Measurements from ENCODE around the gene TRPM8. TPM values are rescaled to one million over a fixed set of nuclear protein-coding genes. Genes with fewer than 3 reads are reported as not detected.

TRPM8 gene
- total RNA-seq, 1 donor from 2014 or later: not detected

DNA sequence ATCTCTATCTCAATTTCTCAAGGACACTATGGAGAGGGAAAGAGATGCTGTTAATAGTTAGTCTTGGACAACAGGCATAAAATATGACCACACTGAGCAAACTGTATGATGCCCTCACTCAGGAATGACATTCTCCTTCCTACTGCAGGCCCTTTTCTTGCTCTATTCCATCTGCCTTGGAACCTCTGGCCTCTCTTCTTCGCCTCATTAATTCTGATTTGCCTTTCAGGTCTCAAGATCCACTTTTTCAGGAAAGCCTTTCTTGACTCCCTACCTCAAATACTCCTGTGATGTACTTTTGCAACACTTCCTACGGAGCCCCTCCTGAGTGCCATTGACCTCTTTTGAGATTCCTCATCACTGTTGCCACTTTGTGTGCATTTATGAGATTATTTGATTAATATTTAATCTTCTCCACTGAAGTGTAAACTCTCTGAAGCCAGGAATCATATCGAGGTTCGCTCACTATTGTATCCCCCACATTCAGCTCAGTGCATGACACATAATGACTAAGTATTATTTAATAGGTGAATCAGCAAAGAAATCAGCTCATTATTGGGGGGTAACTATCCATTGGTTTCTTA lies 112.1 kb downstream of the TRPM8 start:
- Histone ChIP-seq H3K27me3 (no peaks in the 10 kb centered on the region), H3K4me1 (peaks cover 9% of the 10 kb centered on the region), H3K9me3 (no peaks in the 10 kb centered on the region), H3K27ac (no peak overlapping the region), H3K36me3 (no peaks in the 10 kb centered on the region), H3K4me3 (no peak overlapping the region)
- intact Hi-C loops (cut with DNase I): no loop called here
- TF ChIP-seq, protein P1, sequence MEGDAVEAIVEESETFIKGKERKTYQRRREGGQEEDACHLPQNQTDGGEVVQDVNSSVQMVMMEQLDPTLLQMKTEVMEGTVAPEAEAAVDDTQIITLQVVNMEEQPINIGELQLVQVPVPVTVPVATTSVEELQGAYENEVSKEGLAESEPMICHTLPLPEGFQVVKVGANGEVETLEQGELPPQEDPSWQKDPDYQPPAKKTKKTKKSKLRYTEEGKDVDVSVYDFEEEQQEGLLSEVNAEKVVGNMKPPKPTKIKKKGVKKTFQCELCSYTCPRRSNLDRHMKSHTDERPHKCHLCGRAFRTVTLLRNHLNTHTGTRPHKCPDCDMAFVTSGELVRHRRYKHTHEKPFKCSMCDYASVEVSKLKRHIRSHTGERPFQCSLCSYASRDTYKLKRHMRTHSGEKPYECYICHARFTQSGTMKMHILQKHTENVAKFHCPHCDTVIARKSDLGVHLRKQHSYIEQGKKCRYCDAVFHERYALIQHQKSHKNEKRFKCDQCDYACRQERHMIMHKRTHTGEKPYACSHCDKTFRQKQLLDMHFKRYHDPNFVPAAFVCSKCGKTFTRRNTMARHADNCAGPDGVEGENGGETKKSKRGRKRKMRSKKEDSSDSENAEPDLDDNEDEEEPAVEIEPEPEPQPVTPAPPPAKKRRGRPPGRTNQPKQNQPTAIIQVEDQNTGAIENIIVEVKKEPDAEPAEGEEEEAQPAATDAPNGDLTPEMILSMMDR (IDR thresholded peaks at IDR 0.05): no peak
- no peak for ATAC-seq
- no peak for DNase-seq

GRCh38 chr2:234031207-234031606 lies 114.0 kb downstream of the TRPM8 start:
- intact Hi-C loops (cut with DNase I): no loop called here
- H3K4me1 ChIP-seq: peaks cover 2% of the 10 kb centered on the region
- no peaks in the 10 kb centered on the region for H3K27me3 ChIP-seq
- no peaks in the 10 kb centered on the region for H3K9me3 ChIP-seq
- H3K4me3 ChIP-seq: no peak overlapping the region
- H3K36me3 ChIP-seq: no peaks in the 10 kb centered on the region
- no peak for ATAC-seq
- DNase-seq: no peak
- H3K27ac ChIP-seq: no peak overlapping the region
- TF ChIP-seq, protein P1 (IDR thresholded peaks at IDR 0.05): no peak

GRCh38 chr2:234032279-234032856 lies 115.2 kb downstream of the TRPM8 start:
- ATAC-seq (peak; percentile 43), DNase-seq (no peak)
- no peak overlapping the region for H3K27ac ChIP-seq
- intact Hi-C loops (cut with DNase I): no loop called here
- no peak overlapping the region for H3K4me3 ChIP-seq
- no peaks in the 10 kb centered on the region for H3K4me1 ChIP-seq
- H3K9me3 ChIP-seq: no peaks in the 10 kb centered on the region
- no peaks in the 10 kb centered on the region for H3K27me3 ChIP-seq
- TF ChIP-seq, protein P1 (IDR thresholded peaks at IDR 0.05): no peak
- no peaks in the 10 kb centered on the region for H3K36me3 ChIP-seq

DNA sequence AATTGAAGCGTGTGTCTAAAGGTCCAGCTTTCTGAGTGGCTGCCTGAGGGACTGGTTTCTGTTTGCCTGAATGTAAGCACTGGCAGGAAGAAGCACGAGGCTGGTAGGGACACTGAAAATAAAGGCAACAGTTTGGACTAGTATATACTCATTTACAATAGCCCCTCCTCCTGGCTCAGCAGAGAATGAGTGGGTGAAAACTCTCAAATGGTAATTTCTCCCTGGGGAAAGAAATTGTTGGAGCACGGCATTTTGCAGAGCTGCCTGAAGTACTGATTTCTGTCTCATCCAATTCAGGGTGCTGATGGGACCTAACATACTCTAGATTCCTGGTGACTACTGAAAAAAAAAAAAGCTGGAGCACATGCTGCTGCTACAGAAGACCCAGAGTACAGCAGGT lies 116.0 kb downstream of the TRPM8 start:
- H3K4me1 ChIP-seq: no peaks in the 10 kb centered on the region
- TF ChIP-seq, protein P1 (IDR thresholded peaks at IDR 0.05): no peak
- intact Hi-C loops (cut with DNase I): no loop called here
- H3K27me3 ChIP-seq: no peaks in the 10 kb centered on the region
- no peak for DNase-seq
- no peak overlapping the region for H3K4me3 ChIP-seq
- no peaks in the 10 kb centered on the region for H3K9me3 ChIP-seq
- H3K36me3 ChIP-seq: no peaks in the 10 kb centered on the region
- no peak overlapping the region for H3K27ac ChIP-seq
- no peak for ATAC-seq

DNA sequence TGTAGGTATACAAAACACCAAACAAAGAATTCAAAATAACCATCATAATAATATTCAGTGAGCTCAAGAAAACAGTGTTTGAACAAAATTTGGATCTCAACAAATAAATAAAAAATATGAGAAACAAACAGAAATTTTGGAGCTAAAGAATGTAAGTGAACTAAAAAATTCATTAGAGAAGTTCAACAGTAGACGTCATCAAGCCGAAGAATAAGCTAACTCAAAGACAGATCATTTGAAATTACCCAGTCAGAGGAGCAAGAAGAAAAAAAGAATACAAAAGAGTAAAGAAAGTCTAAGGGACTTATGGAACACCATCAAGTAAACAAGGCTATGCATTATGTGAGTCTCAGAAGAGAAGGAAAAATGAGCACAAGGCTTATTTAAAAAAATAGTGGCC lies 116.7 kb downstream of the TRPM8 start:
- TF ChIP-seq, protein P1 (IDR thresholded peaks at IDR 0.05): no peak
- Histone ChIP-seq H3K27me3 (no peaks in the 10 kb centered on the region), H3K36me3 (no peaks in the 10 kb centered on the region), H3K4me1 (no peaks in the 10 kb centered on the region), H3K4me3 (no peak overlapping the region), H3K27ac (no peak overlapping the region), H3K9me3 (no peaks in the 10 kb centered on the region)
- ATAC-seq (no peak), DNase-seq (no peak)
- intact Hi-C loops (cut with DNase I): no loop called here

Measured in upper lobe of right lung (tissue), 1 donor.